WTC11 (cell line): Measurements from ENCODE around the gene NT5DC1.

Source experiments
- ELF4 ChIP-seq: sonication (generic); formaldehyde crosslinking; IDR thresholded peaks from 2 replicates; pipeline ENCODE4 v1.8.1; 2022; ENCODE audit warnings: low read depth, mild to moderate bottlenecking, moderate library complexity, missing genetic modification reagents
- ETV6 ChIP-seq: sonication (generic); formaldehyde crosslinking; IDR thresholded peaks from 2 replicates; pipeline ENCODE4 v1.8.1; 2022; ENCODE audit warnings: mild to moderate bottlenecking, missing genetic modification reagents
- FOXJ3 ChIP-seq: sonication (generic); formaldehyde crosslinking; IDR thresholded peaks from 2 replicates; pipeline ENCODE4 v1.9.0; 2021; ENCODE audit warnings: missing genetic modification reagents, mild to moderate bottlenecking, borderline replicate concordance
- FOXK1 ChIP-seq: sonication (generic); formaldehyde crosslinking; IDR thresholded peaks from 2 replicates; pipeline ENCODE4 v1.8.0; 2022; ENCODE audit warnings: mild to moderate bottlenecking, moderate library complexity, missing genetic modification reagents
- NFE2L1 ChIP-seq: sonication (generic); formaldehyde crosslinking; IDR thresholded peaks from 2 replicates; pipeline ENCODE4 v1.8.1; 2023; ENCODE audit warnings: missing genetic modification reagents
- SP1 ChIP-seq: sonication (generic); formaldehyde crosslinking; conservative IDR thresholded peaks from 2 replicates; pipeline ENCODE4 v1.8.1; 2022; ENCODE audit warnings: missing genetic modification reagents
- ZNF263 ChIP-seq: sonication (generic); formaldehyde crosslinking; IDR thresholded peaks from 2 replicates; pipeline ENCODE4 v1.8.1; 2022; ENCODE audit warnings: low read depth, mild to moderate bottlenecking, moderate library complexity, missing genetic modification reagents
- TF ChIP-seq, protein P1 (sequence below): sonication (generic); formaldehyde crosslinking; IDR thresholded peaks from 2 replicates; pipeline ENCODE4 v1.8.0; 2023; ENCODE audit warnings: mild to moderate bottlenecking, missing genetic modification reagents
- TF ChIP-seq, protein P2 (sequence below): fragments of 200-600 bp; IDR thresholded peaks from 2 replicates; pipeline ENCODE4 v1.8.0; 2022; ENCODE audit warnings: antibody characterized with exemption
- TF ChIP-seq, protein P3 (sequence below): sonication (generic); formaldehyde crosslinking; IDR thresholded peaks from 2 replicates; pipeline ENCODE4 v1.8.0; 2022; ENCODE audit warnings: missing genetic modification reagents
- TF ChIP-seq, protein P4 (sequence below): sonication (generic); formaldehyde crosslinking; IDR thresholded peaks from 2 replicates; pipeline ENCODE4 v1.8.1; 2023; ENCODE audit warnings: mild to moderate bottlenecking, missing genetic modification reagents
- TF ChIP-seq, protein P5 (sequence below): sonication (generic); formaldehyde crosslinking; conservative IDR thresholded peaks from 2 replicates; pipeline ENCODE4 v1.8.1; 2023; ENCODE audit warnings: mild to moderate bottlenecking, low read depth, missing genetic modification reagents, moderate library complexity
- TF ChIP-seq, protein P6 (sequence below): sonication (generic); formaldehyde crosslinking; IDR thresholded peaks from 2 replicates; pipeline ENCODE4 v1.8.1; 2022; ENCODE audit warnings: mild to moderate bottlenecking, moderate library complexity, missing genetic modification reagents
- TF ChIP-seq, protein P7 (sequence below): sonication (generic); formaldehyde crosslinking; IDR thresholded peaks from 2 replicates; pipeline ENCODE4 v1.8.0; 2022; ENCODE audit warnings: mild to moderate bottlenecking, missing genetic modification reagents

DNA sequence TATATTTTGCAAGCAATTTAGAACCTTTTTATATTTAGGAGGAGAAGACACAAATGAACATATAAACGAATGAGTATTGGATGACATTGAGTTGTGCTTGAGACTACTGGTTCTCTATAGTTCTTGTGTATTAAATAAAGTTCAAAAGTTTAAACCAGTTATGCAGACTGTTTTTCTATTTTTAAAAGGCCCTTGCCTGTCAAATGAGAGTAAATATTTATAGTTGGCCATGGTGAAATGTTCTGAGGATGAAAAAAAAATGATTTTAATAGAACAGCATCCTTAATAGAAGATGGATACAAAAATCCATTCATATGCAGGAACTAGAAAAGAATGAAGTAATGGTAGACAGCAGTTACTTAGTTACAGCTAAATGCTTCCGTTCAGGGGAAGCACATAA is 88.8 kb downstream of the NT5DC1 start:
- TF ChIP-seq, protein P1, sequence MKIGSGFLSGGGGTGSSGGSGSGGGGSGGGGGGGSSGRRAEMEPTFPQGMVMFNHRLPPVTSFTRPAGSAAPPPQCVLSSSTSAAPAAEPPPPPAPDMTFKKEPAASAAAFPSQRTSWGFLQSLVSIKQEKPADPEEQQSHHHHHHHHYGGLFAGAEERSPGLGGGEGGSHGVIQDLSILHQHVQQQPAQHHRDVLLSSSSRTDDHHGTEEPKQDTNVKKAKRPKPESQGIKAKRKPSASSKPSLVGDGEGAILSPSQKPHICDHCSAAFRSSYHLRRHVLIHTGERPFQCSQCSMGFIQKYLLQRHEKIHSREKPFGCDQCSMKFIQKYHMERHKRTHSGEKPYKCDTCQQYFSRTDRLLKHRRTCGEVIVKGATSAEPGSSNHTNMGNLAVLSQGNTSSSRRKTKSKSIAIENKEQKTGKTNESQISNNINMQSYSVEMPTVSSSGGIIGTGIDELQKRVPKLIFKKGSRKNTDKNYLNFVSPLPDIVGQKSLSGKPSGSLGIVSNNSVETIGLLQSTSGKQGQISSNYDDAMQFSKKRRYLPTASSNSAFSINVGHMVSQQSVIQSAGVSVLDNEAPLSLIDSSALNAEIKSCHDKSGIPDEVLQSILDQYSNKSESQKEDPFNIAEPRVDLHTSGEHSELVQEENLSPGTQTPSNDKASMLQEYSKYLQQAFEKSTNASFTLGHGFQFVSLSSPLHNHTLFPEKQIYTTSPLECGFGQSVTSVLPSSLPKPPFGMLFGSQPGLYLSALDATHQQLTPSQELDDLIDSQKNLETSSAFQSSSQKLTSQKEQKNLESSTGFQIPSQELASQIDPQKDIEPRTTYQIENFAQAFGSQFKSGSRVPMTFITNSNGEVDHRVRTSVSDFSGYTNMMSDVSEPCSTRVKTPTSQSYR (CRISPR knock-in tag): no peak
- TF ChIP-seq, protein P2, sequence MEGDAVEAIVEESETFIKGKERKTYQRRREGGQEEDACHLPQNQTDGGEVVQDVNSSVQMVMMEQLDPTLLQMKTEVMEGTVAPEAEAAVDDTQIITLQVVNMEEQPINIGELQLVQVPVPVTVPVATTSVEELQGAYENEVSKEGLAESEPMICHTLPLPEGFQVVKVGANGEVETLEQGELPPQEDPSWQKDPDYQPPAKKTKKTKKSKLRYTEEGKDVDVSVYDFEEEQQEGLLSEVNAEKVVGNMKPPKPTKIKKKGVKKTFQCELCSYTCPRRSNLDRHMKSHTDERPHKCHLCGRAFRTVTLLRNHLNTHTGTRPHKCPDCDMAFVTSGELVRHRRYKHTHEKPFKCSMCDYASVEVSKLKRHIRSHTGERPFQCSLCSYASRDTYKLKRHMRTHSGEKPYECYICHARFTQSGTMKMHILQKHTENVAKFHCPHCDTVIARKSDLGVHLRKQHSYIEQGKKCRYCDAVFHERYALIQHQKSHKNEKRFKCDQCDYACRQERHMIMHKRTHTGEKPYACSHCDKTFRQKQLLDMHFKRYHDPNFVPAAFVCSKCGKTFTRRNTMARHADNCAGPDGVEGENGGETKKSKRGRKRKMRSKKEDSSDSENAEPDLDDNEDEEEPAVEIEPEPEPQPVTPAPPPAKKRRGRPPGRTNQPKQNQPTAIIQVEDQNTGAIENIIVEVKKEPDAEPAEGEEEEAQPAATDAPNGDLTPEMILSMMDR: no peak
- TF ChIP-seq ZNF263: no peak
- TF ChIP-seq, protein P3, sequence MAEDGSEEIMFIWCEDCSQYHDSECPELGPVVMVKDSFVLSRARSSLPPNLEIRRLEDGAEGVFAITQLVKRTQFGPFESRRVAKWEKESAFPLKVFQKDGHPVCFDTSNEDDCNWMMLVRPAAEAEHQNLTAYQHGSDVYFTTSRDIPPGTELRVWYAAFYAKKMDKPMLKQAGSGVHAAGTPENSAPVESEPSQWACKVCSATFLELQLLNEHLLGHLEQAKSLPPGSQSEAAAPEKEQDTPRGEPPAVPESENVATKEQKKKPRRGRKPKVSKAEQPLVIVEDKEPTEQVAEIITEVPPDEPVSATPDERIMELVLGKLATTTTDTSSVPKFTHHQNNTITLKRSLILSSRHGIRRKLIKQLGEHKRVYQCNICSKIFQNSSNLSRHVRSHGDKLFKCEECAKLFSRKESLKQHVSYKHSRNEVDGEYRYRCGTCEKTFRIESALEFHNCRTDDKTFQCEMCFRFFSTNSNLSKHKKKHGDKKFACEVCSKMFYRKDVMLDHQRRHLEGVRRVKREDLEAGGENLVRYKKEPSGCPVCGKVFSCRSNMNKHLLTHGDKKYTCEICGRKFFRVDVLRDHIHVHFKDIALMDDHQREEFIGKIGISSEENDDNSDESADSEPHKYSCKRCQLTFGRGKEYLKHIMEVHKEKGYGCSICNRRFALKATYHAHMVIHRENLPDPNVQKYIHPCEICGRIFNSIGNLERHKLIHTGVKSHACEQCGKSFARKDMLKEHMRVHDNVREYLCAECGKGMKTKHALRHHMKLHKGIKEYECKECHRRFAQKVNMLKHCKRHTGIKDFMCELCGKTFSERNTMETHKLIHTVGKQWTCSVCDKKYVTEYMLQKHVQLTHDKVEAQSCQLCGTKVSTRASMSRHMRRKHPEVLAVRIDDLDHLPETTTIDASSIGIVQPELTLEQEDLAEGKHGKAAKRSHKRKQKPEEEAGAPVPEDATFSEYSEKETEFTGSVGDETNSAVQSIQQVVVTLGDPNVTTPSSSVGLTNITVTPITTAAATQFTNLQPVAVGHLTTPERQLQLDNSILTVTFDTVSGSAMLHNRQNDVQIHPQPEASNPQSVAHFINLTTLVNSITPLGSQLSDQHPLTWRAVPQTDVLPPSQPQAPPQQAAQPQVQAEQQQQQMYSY (CRISPR knock-in tag): no peak
- TF ChIP-seq, protein P4, sequence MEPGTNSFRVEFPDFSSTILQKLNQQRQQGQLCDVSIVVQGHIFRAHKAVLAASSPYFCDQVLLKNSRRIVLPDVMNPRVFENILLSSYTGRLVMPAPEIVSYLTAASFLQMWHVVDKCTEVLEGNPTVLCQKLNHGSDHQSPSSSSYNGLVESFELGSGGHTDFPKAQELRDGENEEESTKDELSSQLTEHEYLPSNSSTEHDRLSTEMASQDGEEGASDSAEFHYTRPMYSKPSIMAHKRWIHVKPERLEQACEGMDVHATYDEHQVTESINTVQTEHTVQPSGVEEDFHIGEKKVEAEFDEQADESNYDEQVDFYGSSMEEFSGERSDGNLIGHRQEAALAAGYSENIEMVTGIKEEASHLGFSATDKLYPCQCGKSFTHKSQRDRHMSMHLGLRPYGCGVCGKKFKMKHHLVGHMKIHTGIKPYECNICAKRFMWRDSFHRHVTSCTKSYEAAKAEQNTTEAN: no peak
- no peak for TF ChIP-seq SP1 (CRISPR knock-in tag)
- no peak for TF ChIP-seq ETV6 (CRISPR knock-in tag)
- no peak for TF ChIP-seq FOXJ3 (CRISPR knock-in tag)
- TF ChIP-seq NFE2L1 (CRISPR knock-in tag): no peak
- TF ChIP-seq, protein P5, sequence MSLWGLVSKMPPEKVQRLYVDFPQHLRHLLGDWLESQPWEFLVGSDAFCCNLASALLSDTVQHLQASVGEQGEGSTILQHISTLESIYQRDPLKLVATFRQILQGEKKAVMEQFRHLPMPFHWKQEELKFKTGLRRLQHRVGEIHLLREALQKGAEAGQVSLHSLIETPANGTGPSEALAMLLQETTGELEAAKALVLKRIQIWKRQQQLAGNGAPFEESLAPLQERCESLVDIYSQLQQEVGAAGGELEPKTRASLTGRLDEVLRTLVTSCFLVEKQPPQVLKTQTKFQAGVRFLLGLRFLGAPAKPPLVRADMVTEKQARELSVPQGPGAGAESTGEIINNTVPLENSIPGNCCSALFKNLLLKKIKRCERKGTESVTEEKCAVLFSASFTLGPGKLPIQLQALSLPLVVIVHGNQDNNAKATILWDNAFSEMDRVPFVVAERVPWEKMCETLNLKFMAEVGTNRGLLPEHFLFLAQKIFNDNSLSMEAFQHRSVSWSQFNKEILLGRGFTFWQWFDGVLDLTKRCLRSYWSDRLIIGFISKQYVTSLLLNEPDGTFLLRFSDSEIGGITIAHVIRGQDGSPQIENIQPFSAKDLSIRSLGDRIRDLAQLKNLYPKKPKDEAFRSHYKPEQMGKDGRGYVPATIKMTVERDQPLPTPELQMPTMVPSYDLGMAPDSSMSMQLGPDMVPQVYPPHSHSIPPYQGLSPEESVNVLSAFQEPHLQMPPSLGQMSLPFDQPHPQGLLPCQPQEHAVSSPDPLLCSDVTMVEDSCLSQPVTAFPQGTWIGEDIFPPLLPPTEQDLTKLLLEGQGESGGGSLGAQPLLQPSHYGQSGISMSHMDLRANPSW (CRISPR knock-in tag): no peak
- TF ChIP-seq, protein P6, sequence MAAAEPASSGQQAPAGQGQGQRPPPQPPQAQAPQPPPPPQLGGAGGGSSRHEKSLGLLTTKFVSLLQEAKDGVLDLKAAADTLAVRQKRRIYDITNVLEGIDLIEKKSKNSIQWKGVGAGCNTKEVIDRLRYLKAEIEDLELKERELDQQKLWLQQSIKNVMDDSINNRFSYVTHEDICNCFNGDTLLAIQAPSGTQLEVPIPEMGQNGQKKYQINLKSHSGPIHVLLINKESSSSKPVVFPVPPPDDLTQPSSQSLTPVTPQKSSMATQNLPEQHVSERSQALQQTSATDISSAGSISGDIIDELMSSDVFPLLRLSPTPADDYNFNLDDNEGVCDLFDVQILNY: no peak
- no peak for TF ChIP-seq ELF4 (CRISPR knock-in tag)
- TF ChIP-seq FOXK1: no peak
- TF ChIP-seq, protein P7, sequence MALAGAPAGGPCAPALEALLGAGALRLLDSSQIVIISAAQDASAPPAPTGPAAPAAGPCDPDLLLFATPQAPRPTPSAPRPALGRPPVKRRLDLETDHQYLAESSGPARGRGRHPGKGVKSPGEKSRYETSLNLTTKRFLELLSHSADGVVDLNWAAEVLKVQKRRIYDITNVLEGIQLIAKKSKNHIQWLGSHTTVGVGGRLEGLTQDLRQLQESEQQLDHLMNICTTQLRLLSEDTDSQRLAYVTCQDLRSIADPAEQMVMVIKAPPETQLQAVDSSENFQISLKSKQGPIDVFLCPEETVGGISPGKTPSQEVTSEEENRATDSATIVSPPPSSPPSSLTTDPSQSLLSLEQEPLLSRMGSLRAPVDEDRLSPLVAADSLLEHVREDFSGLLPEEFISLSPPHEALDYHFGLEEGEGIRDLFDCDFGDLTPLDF (CRISPR knock-in tag): no peak
